ENCODE results near the gene RTN4RL1.

RTN4RL1 gene

GRCh38 chr17:1939981-1940809, 84.9 kb downstream of the RTN4RL1 start:
- H3K4me3 ChIP-seq (ENCODE audit: low read depth, low read length): no peak overlapping the region
- TF ChIP-seq CTCF (IDR thresholded peaks at IDR 0.05; ENCODE audit: low read depth, low read length): no peak
- in situ Hi-C loops (cut with HindIII; ENCODE audit: low sequenced_read_pairs): no loop called here
- no peak for DNase-seq (ENCODE audit: low read depth, low spot score)

- H3K4me3 ChIP-seq (ENCODE audit: low read depth, low read length): no peak overlapping the region
- in situ Hi-C loops (cut with HindIII; ENCODE audit: low sequenced_read_pairs): no loop called here
- no peak for TF ChIP-seq CTCF (IDR thresholded peaks at IDR 0.05; ENCODE audit: low read depth, low read length)
- DNase-seq (ENCODE audit: low read depth, low spot score): no peak
Measured at GRCh38 chr17:1937461-1937860, 87.7 kb downstream of the RTN4RL1 start.

GRCh38 chr17:1936766-1937165, 88.4 kb downstream of the RTN4RL1 start:
- DNase-seq (ENCODE audit: low read depth, low spot score): no peak
- TF ChIP-seq CTCF (IDR thresholded peaks at IDR 0.05; ENCODE audit: low read depth, low read length): no peak
- in situ Hi-C loops (cut with HindIII; ENCODE audit: low sequenced_read_pairs): no loop called here
- H3K4me3 ChIP-seq (ENCODE audit: low read depth, low read length): no peak overlapping the region

GRCh38 chr17:1934901-1935300, 90.2 kb downstream of the RTN4RL1 start:
- TF ChIP-seq CTCF (IDR thresholded peaks at IDR 0.05; ENCODE audit: low read depth, low read length): no peak
- in situ Hi-C loops (cut with HindIII; ENCODE audit: low sequenced_read_pairs): no loop called here
- H3K4me3 ChIP-seq (ENCODE audit: low read depth, low read length): no peak overlapping the region
- no peak for DNase-seq (ENCODE audit: low read depth, low spot score)

GRCh38 chr17:1933875-1934715, 91.0 kb downstream of the RTN4RL1 start:
- H3K4me3 ChIP-seq (ENCODE audit: low read depth, low read length): no peak overlapping the region
- in situ Hi-C loops (cut with HindIII; ENCODE audit: low sequenced_read_pairs): no loop called here
- no peak for TF ChIP-seq CTCF (IDR thresholded peaks at IDR 0.05; ENCODE audit: low read depth, low read length)
- DNase-seq (ENCODE audit: low read depth, low spot score): no peak

- no peak overlapping the region for H3K4me3 ChIP-seq (ENCODE audit: low read depth, low read length)
- no peak for TF ChIP-seq CTCF (IDR thresholded peaks at IDR 0.05; ENCODE audit: low read depth, low read length)
- peak; percentile 31 for DNase-seq (ENCODE audit: low read depth, low spot score)
- in situ Hi-C loops (cut with HindIII; ENCODE audit: low sequenced_read_pairs): no loop called here
Measured at GRCh38 chr17:1931844-1932579, 93.1 kb downstream of the RTN4RL1 start.
